ENCODE measurements around the gene CABLES2. TPM values are rescaled to one million over a fixed set of nuclear protein-coding genes. Genes with fewer than 3 reads are reported as not detected.

Gene CABLES2
- total RNA-seq, 4 donors from 2014 or later: 7.2 to 33.8 (median 11.1) TPM

DNA sequence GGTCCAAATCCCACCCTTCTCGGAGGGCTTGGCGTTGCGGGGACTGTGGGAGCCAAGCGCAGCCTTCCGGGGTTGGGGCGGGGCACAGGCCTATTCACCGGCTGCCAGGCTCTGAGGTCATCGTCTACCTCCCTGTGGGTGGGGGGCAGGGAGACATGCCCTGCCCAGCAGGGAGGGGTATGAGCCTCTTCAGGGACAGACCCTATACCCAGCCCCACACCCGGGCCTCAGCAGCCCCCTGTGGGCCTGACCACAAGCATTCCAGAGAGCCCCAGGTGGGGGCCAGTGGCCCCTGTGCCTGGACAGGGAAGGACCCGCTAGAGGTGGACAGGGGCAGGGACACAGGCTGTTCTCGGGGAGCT lies 51.6 kb downstream of the CABLES2 start:
- Histone ChIP-seq H3K4me1 (peaks cover 0 to 59% (median 0%) of the 10 kb centered on the region in 4 donors), H3K9me3 (no peaks in the 10 kb centered on the region), H3K36me3 (peaks cover 0 to 10% (median 0%) of the 10 kb centered on the region in 3 donors), H3K27ac (peak overlapping the region; percentile 16 to 89 (median 70)), H3K27me3 (no peaks in the 10 kb centered on the region), H3K4me3 (no peak overlapping the region)
- DNase-seq: no peak
- TF ChIP-seq POLR2A (IDR thresholded peaks at IDR 0.05): no peak
- TF ChIP-seq, protein P1, sequence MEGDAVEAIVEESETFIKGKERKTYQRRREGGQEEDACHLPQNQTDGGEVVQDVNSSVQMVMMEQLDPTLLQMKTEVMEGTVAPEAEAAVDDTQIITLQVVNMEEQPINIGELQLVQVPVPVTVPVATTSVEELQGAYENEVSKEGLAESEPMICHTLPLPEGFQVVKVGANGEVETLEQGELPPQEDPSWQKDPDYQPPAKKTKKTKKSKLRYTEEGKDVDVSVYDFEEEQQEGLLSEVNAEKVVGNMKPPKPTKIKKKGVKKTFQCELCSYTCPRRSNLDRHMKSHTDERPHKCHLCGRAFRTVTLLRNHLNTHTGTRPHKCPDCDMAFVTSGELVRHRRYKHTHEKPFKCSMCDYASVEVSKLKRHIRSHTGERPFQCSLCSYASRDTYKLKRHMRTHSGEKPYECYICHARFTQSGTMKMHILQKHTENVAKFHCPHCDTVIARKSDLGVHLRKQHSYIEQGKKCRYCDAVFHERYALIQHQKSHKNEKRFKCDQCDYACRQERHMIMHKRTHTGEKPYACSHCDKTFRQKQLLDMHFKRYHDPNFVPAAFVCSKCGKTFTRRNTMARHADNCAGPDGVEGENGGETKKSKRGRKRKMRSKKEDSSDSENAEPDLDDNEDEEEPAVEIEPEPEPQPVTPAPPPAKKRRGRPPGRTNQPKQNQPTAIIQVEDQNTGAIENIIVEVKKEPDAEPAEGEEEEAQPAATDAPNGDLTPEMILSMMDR (IDR thresholded peaks at IDR 0.05): no peak

DNA sequence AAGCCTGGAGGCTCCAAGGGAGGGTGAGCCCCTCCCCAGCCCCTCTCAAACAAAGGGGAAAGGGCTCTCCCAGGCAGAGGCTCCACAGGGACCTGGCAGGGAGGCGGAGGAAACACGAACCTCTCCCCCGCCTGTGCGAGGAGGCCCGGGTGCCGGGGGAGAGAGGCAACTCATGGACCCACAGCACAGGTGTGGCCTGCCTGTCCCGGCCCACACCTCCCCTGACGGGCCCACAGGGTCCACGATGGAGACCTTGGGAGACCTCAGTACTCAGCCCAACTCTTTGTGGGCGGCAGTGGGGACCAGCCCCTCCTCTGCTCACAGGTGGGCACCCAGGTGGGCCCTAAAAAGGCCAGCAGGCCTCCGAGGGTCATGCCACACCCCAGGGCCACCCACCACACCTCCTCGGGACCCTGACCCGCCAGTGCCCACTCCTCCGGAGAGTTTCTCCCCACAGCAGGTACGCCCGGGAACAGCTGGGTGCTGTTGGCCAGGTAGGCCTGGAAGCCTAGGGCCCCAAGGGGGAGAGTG lies 52.2 kb downstream of the CABLES2 start:
- Histone ChIP-seq H3K36me3 (peaks cover 0 to 16% (median 0%) of the 10 kb centered on the region in 3 donors), H3K27me3 (no peaks in the 10 kb centered on the region), H3K27ac (peak overlapping the region in 3 of 4 donors; percentile 62 to 89 (median 77)), H3K4me3 (peak overlapping the region in 1 of 4 donors; percentile 3), H3K4me1 (peaks cover 0 to 56% (median 0%) of the 10 kb centered on the region in 4 donors), H3K9me3 (no peaks in the 10 kb centered on the region)
- no peak for DNase-seq
- TF ChIP-seq, protein P1 (IDR thresholded peaks at IDR 0.05): no peak
- no peak for TF ChIP-seq POLR2A (IDR thresholded peaks at IDR 0.05)

DNA sequence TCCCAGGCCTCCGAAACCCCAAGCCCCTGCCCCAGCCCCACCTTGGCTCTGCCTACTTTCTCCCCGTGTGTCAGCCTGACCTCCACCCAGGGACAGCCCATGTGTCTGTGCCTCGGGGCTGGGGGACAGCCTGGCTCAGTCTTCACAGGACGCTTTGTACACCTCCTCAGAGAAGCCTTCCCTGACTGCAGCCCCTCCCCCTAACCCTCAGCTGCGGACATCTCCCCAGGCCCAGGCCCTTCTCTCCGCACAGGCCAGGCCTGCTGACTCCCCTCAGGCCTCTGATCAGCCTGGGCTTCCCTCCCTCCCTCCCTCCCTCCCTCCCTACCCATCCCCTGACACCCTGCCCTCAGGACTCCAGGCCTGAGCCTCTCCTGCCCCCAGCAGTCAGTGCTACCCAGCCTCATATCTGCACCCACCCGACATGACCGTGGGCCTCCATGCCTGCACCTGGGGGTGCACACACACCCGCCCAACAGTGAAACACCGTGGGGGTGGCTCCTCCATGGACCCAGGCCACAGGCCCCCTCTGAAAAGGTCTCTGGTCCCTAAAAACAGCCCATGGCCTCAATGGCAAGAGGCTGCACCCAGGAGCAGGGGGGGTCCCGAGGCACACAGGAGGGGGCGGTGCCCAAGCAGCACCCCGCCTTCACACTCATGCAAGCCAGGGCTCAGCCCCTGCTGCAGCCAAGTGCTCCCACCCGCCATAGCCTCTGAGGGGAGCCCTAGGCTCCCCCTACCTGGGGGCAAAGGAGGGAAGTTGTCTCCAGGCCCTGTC lies 52.9 kb downstream of the CABLES2 start:
- Histone ChIP-seq H3K4me3 (no peak overlapping the region), H3K9me3 (no peaks in the 10 kb centered on the region), H3K27me3 (no peaks in the 10 kb centered on the region), H3K27ac (peak overlapping the region in 1 of 4 donors; percentile 89), H3K36me3 (peaks cover 0 to 16% (median 0%) of the 10 kb centered on the region in 3 donors), H3K4me1 (peaks cover 0 to 50% (median 0%) of the 10 kb centered on the region in 4 donors)
- no peak for DNase-seq
- TF ChIP-seq POLR2A (IDR thresholded peaks at IDR 0.05): no peak
- TF ChIP-seq, protein P1 (IDR thresholded peaks at IDR 0.05): no peak

DNA sequence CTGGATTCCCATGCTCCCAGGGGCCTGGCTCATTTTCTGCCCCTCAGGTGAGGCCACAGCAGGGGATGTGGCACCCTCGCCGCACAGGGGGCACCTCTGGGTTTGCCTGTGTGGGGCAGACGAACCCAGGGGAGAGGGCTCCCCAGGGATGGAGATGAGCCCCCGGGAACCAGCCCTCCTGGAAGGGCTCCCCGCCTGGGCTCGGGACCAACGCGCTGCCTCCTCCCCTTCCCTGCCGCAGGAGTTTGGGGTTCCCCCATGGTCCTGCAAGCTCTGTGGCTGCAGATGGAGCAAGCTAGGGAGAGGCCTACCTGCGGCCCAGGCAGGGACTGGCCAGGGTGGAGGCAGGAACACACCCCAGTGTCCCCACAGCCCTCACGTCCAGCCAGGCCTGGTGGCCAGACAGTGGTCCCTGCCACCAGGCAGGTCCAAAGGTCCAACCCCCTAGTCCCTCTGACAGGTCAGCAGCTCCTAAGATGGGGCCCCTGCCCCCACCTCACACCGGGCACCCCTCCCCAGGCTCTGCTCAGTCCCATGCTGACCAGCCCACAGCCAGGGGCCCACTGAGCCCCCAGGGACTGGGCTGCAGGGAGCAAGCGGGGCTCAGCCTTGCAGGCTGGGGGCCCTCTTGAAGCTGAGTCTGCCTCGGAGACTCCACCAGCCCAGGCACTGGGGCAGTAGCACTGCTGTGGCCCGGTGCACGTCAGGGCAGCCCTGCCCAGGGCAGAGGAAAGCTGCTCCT lies 53.6 kb downstream of the CABLES2 start:
- H3K36me3 ChIP-seq: peaks cover 0 to 16% (median 0%) of the 10 kb centered on the region in 3 donors

More for the DNA sequence above, 53.6 kb downstream of the CABLES2 start:
- Histone ChIP-seq H3K4me1 (peaks cover 0 to 42% (median 0%) of the 10 kb centered on the region in 4 donors), H3K27me3 (no peaks in the 10 kb centered on the region), H3K9me3 (no peaks in the 10 kb centered on the region), H3K4me3 (no peak overlapping the region), H3K27ac (peak overlapping the region in 1 of 4 donors; percentile 52)
- TF ChIP-seq, protein P1 (IDR thresholded peaks at IDR 0.05): no peak
- no peak for TF ChIP-seq POLR2A (IDR thresholded peaks at IDR 0.05)
- DNase-seq: no peak
